Measurements from ENCODE around the gene APOBEC3B.

DNA sequence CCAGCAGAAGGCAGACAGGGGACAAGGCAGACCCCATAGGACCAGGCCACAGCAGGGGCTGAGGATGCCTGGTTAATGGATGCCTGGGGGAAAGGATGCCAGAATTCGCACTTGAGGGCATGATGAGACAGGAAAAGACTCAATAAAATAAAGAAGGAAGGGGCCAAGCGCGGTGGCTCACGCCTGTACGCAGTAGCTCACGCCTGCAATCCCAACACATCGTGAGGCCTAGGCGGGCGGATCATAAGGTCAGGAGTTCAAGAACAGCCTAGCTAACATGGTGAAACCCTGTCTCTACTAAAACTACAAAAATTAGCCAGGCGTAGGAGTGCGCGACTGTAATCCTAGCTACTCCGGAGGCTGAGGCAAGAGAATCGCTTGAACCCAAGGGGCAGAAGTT is 48.6 kb downstream of the APOBEC3B start:
- TF ChIP-seq EZH2 (IDR thresholded peaks at IDR 0.05): no peak
- TF ChIP-seq, protein P1, sequence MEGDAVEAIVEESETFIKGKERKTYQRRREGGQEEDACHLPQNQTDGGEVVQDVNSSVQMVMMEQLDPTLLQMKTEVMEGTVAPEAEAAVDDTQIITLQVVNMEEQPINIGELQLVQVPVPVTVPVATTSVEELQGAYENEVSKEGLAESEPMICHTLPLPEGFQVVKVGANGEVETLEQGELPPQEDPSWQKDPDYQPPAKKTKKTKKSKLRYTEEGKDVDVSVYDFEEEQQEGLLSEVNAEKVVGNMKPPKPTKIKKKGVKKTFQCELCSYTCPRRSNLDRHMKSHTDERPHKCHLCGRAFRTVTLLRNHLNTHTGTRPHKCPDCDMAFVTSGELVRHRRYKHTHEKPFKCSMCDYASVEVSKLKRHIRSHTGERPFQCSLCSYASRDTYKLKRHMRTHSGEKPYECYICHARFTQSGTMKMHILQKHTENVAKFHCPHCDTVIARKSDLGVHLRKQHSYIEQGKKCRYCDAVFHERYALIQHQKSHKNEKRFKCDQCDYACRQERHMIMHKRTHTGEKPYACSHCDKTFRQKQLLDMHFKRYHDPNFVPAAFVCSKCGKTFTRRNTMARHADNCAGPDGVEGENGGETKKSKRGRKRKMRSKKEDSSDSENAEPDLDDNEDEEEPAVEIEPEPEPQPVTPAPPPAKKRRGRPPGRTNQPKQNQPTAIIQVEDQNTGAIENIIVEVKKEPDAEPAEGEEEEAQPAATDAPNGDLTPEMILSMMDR (IDR thresholded peaks at IDR 0.05): no peak
